Calu3 (cell line): ENCODE data around the gene CCDC141. TPM values are rescaled to one million over a fixed set of nuclear protein-coding genes. Genes with fewer than 3 reads are reported as not detected.

Source experiments
- BruUV-seq: library from RNA; stranded (reverse); fragments of 400-500 nt; replicated peaks from 2 replicates; lab custom pipeline; 2021; lab: Mats Ljungman, UMichigan
- CTCF ChIA-PET: fragments of 300-600 bp; sonication (Branson Sonifier 250); formaldehyde crosslinking; loops from one replicate; lab custom pipeline; 2022; ENCODE audit warnings: antibody characterized with exemption; lab: Charles Lee
- DNase-seq: peaks from one replicate; pipeline ENCODE4 v3.0.0; 2022
- H3K27ac Mint-ChIP-seq: one replicate; pipeline ENCODE4 v1.8.0; 2022; ENCODE audit warnings: mixed read lengths; ENCODE audit not compliant: unreplicated experiment
- H3K27me3 Mint-ChIP-seq: one replicate; pipeline ENCODE4 v1.8.0; 2022; ENCODE audit warnings: mixed read lengths; ENCODE audit not compliant: unreplicated experiment
- H3K36me3 Mint-ChIP-seq: one replicate; pipeline ENCODE4 v1.8.0; 2022; ENCODE audit warnings: mild to moderate bottlenecking, moderate library complexity, mixed read lengths; ENCODE audit not compliant: insufficient read depth, unreplicated experiment
- H3K4me1 Mint-ChIP-seq: one replicate; pipeline ENCODE4 v1.8.0; 2022; ENCODE audit warnings: mild to moderate bottlenecking, low read depth, mixed read lengths; ENCODE audit not compliant: unreplicated experiment
- H3K4me3 Mint-ChIP-seq: one replicate; pipeline ENCODE4 v1.8.0; 2022; ENCODE audit warnings: mild to moderate bottlenecking, low read depth, moderate library complexity, mixed read lengths; ENCODE audit not compliant: unreplicated experiment
- H3K9me3 Mint-ChIP-seq: one replicate; pipeline ENCODE4 v1.8.0; 2022; ENCODE audit warnings: low read depth, mixed read lengths; ENCODE audit not compliant: unreplicated experiment
- intact Hi-C: fragments of 100-400 bp; cut with micrococcal nuclease; formaldehyde crosslinking; loops from one replicate; pipeline ENCODE4 v1.10.0; 2022; ENCODE audit not compliant: unreplicated experiment
- total RNA-seq: library from RNA; stranded (reverse); gene quantifications from 2 replicates; pipeline ENCODE4 v1.2.3, GENCODE V29; 2022
- TF ChIP-seq, protein P1 (sequence below): fragments of 200-600 bp; IDR thresholded peaks from one replicate; pipeline ENCODE4 v1.8.0; 2022; ENCODE audit warnings: antibody characterized with exemption; ENCODE audit not compliant: unreplicated experiment

The CCDC141 gene
- total RNA-seq, 1 experiment from 2014 or later: 0.07 TPM

DNA sequence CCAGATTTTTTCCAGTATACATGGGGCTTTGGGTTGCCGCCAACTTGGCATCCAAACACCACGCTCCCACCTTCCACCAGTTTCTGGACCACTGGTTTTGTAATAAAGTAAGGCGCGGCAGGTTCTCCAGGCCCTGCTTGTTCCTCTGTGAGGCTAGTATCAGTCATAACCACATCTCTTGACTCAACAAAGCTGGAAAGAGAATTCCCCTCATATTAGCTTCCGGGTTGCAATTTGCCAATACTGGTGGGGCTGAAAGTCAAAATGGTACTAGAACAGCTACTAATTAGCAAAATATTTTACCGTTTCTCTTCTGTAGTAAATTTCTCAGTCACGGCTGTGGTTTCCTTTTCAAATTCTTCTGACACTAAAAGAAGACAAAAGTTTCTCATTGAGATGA lies 267.7 kb downstream of the CCDC141 start:
- no peaks in the 10 kb centered on the region for H3K9me3 Mint-ChIP-seq
- no peak overlapping the region for H3K4me3 Mint-ChIP-seq
- no peaks in the 10 kb centered on the region for H3K36me3 Mint-ChIP-seq
- H3K27ac Mint-ChIP-seq: no peak overlapping the region
- intact Hi-C loops: no loop called here
- CTCF ChIA-PET: no interaction called here
- no peaks in the 10 kb centered on the region for H3K27me3 Mint-ChIP-seq
- TF ChIP-seq, protein P1, sequence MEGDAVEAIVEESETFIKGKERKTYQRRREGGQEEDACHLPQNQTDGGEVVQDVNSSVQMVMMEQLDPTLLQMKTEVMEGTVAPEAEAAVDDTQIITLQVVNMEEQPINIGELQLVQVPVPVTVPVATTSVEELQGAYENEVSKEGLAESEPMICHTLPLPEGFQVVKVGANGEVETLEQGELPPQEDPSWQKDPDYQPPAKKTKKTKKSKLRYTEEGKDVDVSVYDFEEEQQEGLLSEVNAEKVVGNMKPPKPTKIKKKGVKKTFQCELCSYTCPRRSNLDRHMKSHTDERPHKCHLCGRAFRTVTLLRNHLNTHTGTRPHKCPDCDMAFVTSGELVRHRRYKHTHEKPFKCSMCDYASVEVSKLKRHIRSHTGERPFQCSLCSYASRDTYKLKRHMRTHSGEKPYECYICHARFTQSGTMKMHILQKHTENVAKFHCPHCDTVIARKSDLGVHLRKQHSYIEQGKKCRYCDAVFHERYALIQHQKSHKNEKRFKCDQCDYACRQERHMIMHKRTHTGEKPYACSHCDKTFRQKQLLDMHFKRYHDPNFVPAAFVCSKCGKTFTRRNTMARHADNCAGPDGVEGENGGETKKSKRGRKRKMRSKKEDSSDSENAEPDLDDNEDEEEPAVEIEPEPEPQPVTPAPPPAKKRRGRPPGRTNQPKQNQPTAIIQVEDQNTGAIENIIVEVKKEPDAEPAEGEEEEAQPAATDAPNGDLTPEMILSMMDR: no peak
- no peaks in the 10 kb centered on the region for H3K4me1 Mint-ChIP-seq
- no TSS peak for BruUV-seq
- DNase-seq: no peak

Other genes with a start within 250 kb of the CCDC141 start
- gene TTN, start 242.7 kb downstream of the CCDC141 start, total RNA-seq: 0.07 and 0.24 TPM in 2 replicates
- 135 and 145 TPM in 2 replicates for gene SESTD1, start 214.7 kb upstream of the CCDC141 start, total RNA-seq